Caco-2 (cell line): ENCODE data around the gene RAET1L. TPM values are rescaled to one million over a fixed set of nuclear protein-coding genes. Genes with fewer than 3 reads are reported as not detected.
"Not testable (repeated sequence)": the region's sequence is repeated elsewhere in the genome, so short reads cannot be mapped to it uniquely, and the experiment has no call there.

ENCODE experiments used
- Bru-seq: library from RNA; stranded (reverse); fragments of 400-500 nt; gene quantifications from one replicate; lab custom pipeline; 2021; lab: Mats Ljungman, UMichigan
- BruChase-seq, 2 experiments: library from RNA; stranded (reverse); fragments of 400-500 nt; gene quantifications; one replicate each; lab custom pipeline; 2021; lab: Mats Ljungman, UMichigan
- BruUV-seq: library from RNA; stranded (reverse); fragments of 400-500 nt; replicated peaks from 2 replicates; lab custom pipeline; 2021; lab: Mats Ljungman, UMichigan
- CTCF ChIA-PET: fragments of 300-600 bp; sonication (Branson Sonifier 250); formaldehyde crosslinking; loops from one replicate; lab custom pipeline; 2022; ENCODE audit warnings: antibody characterized with exemption; lab: Charles Lee
- POLR2A ChIA-PET: fragments of 300-600 bp; sonication (Branson Sonifier 250); formaldehyde crosslinking; loops from one replicate; lab custom pipeline; 2022; ENCODE audit warnings: antibody characterized with exemption; lab: Charles Lee
- DNase-seq, 2 experiments: peaks; one replicate each; pipeline versions ENCODE4 v3.0.0 to v3.0.0-alpha.2; 2020 to 2022
- H3K27me3 ChIP-seq: replicated peaks from 2 replicates; pipeline ENCODE4 v1.6.0; 2011; ENCODE audit warnings: low read length; ENCODE audit not compliant: control insufficient read depth, insufficient read depth
- H3K36me3 ChIP-seq: 2 replicates; pipeline ENCODE4 v1.5.1; 2011; ENCODE audit warnings: low read length; ENCODE audit not compliant: control insufficient read depth, insufficient read depth
- H3K4me1 ChIP-seq: fragments of 250-450 bp; sonication (Bioruptor Pico); 2 replicates; pipeline ENCODE4 v1.5.1; 2020; ENCODE audit warnings: mild to moderate bottlenecking
- H3K4me3 ChIP-seq: 2 replicates; pipeline ENCODE4 v1.5.1; 2011; ENCODE audit warnings: low read depth, mild to moderate bottlenecking, control low read depth, low read length
- H3K9me3 ChIP-seq: fragments of 250-450 bp; sonication (Bioruptor Pico); 2 replicates; pipeline ENCODE4 v1.5.1; 2020; ENCODE audit warnings: mild to moderate bottlenecking, moderate library complexity
- H3K27ac Mint-ChIP-seq: one replicate; pipeline ENCODE4 v1.8.0; 2022; ENCODE audit warnings: mixed read lengths; ENCODE audit not compliant: unreplicated experiment
- H3K27me3 Mint-ChIP-seq: one replicate; pipeline ENCODE4 v1.8.0; 2022; ENCODE audit warnings: mixed read lengths; ENCODE audit not compliant: insufficient read depth, unreplicated experiment
- H3K36me3 Mint-ChIP-seq: one replicate; pipeline ENCODE4 v1.8.0; 2022; ENCODE audit warnings: mild to moderate bottlenecking, mixed read lengths; ENCODE audit not compliant: insufficient read depth, unreplicated experiment
- H3K4me1 Mint-ChIP-seq: one replicate; pipeline ENCODE4 v1.8.0; 2022; ENCODE audit warnings: low read depth, mixed read lengths; ENCODE audit not compliant: unreplicated experiment
- H3K4me3 Mint-ChIP-seq: one replicate; pipeline ENCODE4 v1.8.0; 2022; ENCODE audit warnings: mild to moderate bottlenecking, moderate library complexity, mixed read lengths; ENCODE audit not compliant: unreplicated experiment
- H3K9me3 Mint-ChIP-seq: one replicate; pipeline ENCODE4 v1.8.0; 2022; ENCODE audit warnings: mixed read lengths; ENCODE audit not compliant: unreplicated experiment
- intact Hi-C: fragments of 100-400 bp; cut with micrococcal nuclease; formaldehyde crosslinking; loops from one replicate; pipeline ENCODE4 v1.10.0; 2022; ENCODE audit not compliant: unreplicated experiment
- long read RNA-seq: library from polyadenylated mRNA; stranded (forward); transcript quantifications from one replicate; pipeline ENCODE4 v2.0.0, GENCODE V29; 2022
- total RNA-seq: library from RNA; stranded (reverse); gene quantifications from 2 replicates; pipeline ENCODE4 v1.2.3, GENCODE V29; 2022
- TF ChIP-seq, protein P1 (sequence below), 2 experiments: fragments of 200-600 bp in 1 of 2; IDR thresholded peaks; 1 replicate in 1 of 2; 2 replicates in 1 of 2; pipeline versions ENCODE4 v1.5.1 to v1.8.0; 2011 to 2022; ENCODE audit warnings: antibody characterized with exemption in 1 of 2, control low read depth in 1 of 2, inconsistent platforms in 1 of 2, low read depth in 1 of 2, low read length in 1 of 2, mild to moderate bottlenecking in 1 of 2, moderate library complexity in 1 of 2; ENCODE audit not compliant: insufficient read depth in 1 of 2, severe bottlenecking in 1 of 2, unreplicated experiment in 1 of 2

Gene RAET1L
- total RNA-seq: not detected in 2 replicates
- percentile 9 among the genes with signal in this experiment for Bru-seq, nascent RNA
- percentile 9 among the genes with signal in this experiment for BruChase-seq, experiment 1, labeled RNA remaining after a 2-hour chase
- BruChase-seq, experiment 2, labeled RNA remaining after a 6-hour chase: not detected
- long read RNA-seq: 0 reads

- CTCF ChIA-PET: no interaction called here
Observed at GRCh38 chr6:150025201-150025917, at the start of gene RAET1L. TSS of gene RAET1L (minus strand) at chr6:150025532. CDS start at chr6:150025471, 61 bp downstream.

GRCh38 chr6:150075034-150075421 is 49.7 kb upstream of the RAET1L start:
- no peaks in the 10 kb centered on the region for H3K9me3 Mint-ChIP-seq
- intact Hi-C loops: no loop called here
- no peak overlapping the region for H3K27ac Mint-ChIP-seq
- no peak for DNase-seq
- Histone ChIP-seq H3K9me3 (no peaks in the 10 kb centered on the region), H3K36me3 (no peaks in the 10 kb centered on the region), H3K27me3 (no peaks in the 10 kb centered on the region; the same call in 1 of the 2 replicates), H3K4me1 (no peaks in the 10 kb centered on the region; the same call in 1 of the 2 replicates), H3K4me3 (no peak overlapping the region)
- TF ChIP-seq, protein P1, sequence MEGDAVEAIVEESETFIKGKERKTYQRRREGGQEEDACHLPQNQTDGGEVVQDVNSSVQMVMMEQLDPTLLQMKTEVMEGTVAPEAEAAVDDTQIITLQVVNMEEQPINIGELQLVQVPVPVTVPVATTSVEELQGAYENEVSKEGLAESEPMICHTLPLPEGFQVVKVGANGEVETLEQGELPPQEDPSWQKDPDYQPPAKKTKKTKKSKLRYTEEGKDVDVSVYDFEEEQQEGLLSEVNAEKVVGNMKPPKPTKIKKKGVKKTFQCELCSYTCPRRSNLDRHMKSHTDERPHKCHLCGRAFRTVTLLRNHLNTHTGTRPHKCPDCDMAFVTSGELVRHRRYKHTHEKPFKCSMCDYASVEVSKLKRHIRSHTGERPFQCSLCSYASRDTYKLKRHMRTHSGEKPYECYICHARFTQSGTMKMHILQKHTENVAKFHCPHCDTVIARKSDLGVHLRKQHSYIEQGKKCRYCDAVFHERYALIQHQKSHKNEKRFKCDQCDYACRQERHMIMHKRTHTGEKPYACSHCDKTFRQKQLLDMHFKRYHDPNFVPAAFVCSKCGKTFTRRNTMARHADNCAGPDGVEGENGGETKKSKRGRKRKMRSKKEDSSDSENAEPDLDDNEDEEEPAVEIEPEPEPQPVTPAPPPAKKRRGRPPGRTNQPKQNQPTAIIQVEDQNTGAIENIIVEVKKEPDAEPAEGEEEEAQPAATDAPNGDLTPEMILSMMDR (IDR thresholded peaks at IDR 0.05; ENCODE audit: insufficient read depth in 1 of 2, low read depth in 1 of 2, low read length in 1 of 2, severe bottlenecking in 1 of 2, unreplicated experiment in 1 of 2): no peak
- H3K4me3 Mint-ChIP-seq: no peak overlapping the region
- CTCF ChIA-PET: no interaction called here
- H3K4me1 Mint-ChIP-seq: peaks cover 7% of the 10 kb centered on the region
- BruUV-seq: no TSS peak
- H3K36me3 Mint-ChIP-seq: no peaks in the 10 kb centered on the region
- POLR2A ChIA-PET: no interaction called here
- H3K27me3 Mint-ChIP-seq: peaks cover 7% of the 10 kb centered on the region

More at GRCh38 chr6:150025201-150025917, at the start of gene RAET1L:
- no TSS peak for BruUV-seq
- Histone ChIP-seq H3K27me3 (no peaks in the 10 kb centered on the region), H3K36me3 (no peaks in the 10 kb centered on the region), H3K9me3 (no peaks in the 10 kb centered on the region), H3K4me3 (no peak within 1 kb of the TSS), H3K4me1 (no peaks in the 10 kb centered on the region)
- no peaks in the 10 kb centered on the region for H3K4me1 Mint-ChIP-seq
- H3K27me3 Mint-ChIP-seq: peaks cover 9% of the 10 kb centered on the region
- H3K4me3 Mint-ChIP-seq: no peak within 1 kb of the TSS
- POLR2A ChIA-PET: no interaction called here
- no peak for DNase-seq
- no peaks in the 10 kb centered on the region for H3K9me3 Mint-ChIP-seq
- TF ChIP-seq, protein P1 (IDR thresholded peaks at IDR 0.05; ENCODE audit: insufficient read depth in 1 of 2, low read depth in 1 of 2, low read length in 1 of 2, severe bottlenecking in 1 of 2, unreplicated experiment in 1 of 2): no peak
- H3K27ac Mint-ChIP-seq: no peak within 1 kb of the TSS
- intact Hi-C loops: no loop called here
- H3K36me3 Mint-ChIP-seq: no peaks in the 10 kb centered on the region

DNA sequence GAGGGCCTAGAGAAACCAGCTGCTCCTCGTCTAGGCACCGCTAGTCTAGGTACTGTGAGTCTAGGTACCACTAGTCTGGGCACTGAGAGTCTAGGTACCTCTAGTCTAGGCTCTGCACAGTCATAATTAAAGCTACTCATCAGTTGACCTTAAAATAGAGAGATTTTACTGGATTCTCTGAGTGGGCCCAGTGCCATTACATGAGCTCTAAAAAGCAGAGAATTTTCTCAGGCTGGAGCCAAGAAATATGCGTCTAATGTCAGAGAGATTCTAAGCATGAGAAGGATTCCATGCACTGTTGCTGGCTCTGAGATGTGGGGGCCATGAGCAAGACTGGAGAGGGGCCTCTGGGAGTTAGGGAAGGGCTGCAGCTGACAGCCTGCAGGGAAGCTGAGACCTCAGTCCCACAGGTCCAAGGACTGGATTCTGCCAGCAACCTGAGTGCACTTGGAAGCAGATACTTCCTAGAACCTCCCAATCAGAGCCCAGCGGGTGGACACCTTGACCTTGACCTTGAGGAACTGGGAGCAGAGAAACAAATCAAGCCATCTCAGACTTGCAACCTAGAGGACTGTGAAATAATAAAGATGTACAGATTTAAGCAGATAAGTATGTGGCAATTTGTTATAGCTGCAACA is 49.2 kb upstream of the RAET1L start:
- H3K4me3 Mint-ChIP-seq, H3K4me1 ChIP-seq, POLR2A ChIA-PET, CTCF ChIA-PET, DNase-seq, H3K9me3 Mint-ChIP-seq, H3K27ac Mint-ChIP-seq, H3K27me3 ChIP-seq, H3K4me1 Mint-ChIP-seq, H3K36me3 Mint-ChIP-seq, intact Hi-C loops, H3K27me3 Mint-ChIP-seq, BruUV-seq, H3K9me3 ChIP-seq, H3K36me3 ChIP-seq, H3K4me3 ChIP-seq: not testable (repeated sequence)
